HPDE6-E6E7 (cell line): Measurements from ENCODE around the gene SLC13A4.
"Not testable (repeated sequence)": the region's sequence is repeated elsewhere in the genome, so short reads cannot be mapped to it uniquely, and the experiment has no call there.

Experiments
- DNase-seq: peaks from one replicate; pipeline ENCODE4 v3.0.0; 2011; ENCODE audit warnings: missing footprints; ENCODE audit errors: extremely low spot score

Gene SLC13A4

DNA sequence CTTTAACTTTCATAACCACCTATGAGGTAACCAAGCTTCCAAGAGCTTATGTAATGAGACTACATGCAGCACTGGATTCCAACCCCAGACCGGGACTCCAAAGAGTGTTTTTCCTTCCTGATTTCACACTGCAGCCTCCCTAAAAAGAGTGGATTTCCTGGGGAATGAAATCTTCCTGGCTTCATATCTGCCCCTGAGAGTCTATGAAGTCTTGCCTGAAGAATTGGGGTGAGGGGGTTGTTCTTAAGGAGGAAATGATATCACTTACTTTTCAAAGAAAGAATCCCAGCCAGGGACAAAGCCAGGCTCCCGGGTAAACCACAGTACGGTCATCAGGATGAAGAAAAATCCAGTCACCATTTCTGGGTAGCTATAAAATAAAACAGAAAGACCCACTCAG, 35.9 kb downstream of the SLC13A4 start:
- no peak for DNase-seq

GRCh38 chr7:135690566-135690965, 37.4 kb downstream of the SLC13A4 start:
- no peak for DNase-seq

- DNase-seq, result no peak
These were observed 40.5 kb downstream of the SLC13A4 start for GRCh38 chr7:135687466-135687865.

DNA sequence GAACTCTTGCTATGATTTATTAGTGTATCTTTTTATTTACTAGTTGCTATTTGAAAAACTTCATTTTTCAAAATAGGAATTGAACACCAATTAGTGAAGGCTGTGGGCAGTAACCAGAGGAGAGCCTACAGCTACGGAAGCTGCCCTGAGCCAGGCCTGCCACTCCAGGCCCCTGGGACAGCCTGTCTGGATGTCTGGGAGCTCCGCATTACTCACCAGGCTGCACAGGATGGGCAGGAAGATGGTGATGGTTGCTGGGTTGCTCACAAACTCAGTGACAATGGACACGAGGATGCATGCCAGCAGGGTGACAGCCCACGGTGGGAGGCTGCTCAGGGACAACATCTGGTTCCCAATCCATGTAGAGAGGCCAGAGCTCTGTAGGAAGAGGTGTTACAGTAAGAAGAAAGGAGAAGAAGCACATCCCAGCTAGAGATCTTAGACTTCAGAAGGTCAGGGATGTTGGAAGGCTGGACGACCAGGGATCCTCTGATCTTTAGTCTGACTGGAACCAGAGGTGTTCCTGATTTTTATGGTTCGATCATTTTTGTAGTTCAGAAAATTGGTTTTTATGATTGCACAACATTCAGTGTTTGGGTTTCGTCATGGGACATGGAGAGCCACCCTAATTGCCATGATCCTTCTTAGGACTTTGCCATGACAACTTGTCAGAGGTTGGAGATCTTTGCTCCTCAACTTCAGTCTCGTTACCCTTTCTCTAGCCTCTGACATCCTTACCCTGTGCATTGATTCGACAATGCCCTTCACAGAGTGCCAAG, 42.5 kb downstream of the SLC13A4 start:
- DNase-seq, result no peak

GRCh38 chr7:135684699-135685098, 43.3 kb downstream of the SLC13A4 start:
- DNase-seq, result no peak

GRCh38 chr7:135684136-135684535, 43.9 kb downstream of the SLC13A4 start:
- DNase-seq, result no peak

DNA sequence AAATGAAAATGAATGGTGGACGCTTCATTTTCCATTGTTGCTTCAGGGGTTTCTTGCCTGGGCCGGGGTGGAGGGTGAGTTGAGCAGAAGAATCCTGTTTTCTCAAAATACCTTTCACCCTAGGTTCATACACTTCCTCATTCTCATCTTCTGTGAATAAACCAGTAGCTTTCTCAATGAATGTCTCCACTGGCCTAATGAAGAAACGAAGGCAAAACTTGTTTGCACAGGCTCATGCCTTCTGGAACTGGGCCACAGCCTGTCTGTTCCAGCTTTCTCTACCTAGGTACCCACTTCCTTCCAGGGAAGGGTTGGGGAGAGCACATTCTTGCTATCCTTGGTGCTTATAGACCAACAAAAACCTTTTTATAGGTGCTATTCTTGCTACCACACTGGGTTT, 44.4 kb downstream of the SLC13A4 start:
- DNase-seq, result peak; percentile 62

- no peak for DNase-seq
These were observed 45.8 kb downstream of the SLC13A4 start for GRCh38 chr7:135682191-135682590.

GRCh38 chr7:135681762-135682161, 46.2 kb downstream of the SLC13A4 start:
- no peak for DNase-seq

GRCh38 chr7:135678612-135679575, 49.1 kb downstream of the SLC13A4 start:
- peak; percentile 68 for DNase-seq

DNA sequence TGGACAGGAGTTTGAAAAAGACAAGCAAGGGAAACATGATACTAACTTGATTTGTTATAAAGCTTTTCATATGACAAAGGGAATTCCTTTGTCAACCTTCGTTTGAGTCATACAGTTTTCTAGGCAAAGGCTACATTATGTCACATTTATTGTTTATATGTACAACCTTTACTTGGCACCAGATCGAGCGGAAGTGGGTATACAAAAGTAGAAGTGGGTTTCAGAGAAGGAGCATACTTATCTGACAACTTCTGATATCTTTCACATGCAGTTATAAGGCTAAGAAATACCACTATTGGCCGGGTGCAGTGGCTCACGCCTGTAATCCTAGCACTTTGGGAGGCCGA, 54.7 kb downstream of the SLC13A4 start:
- DNase-seq, result no peak

GRCh38 chr7:135672560-135673359, 55.2 kb downstream of the SLC13A4 start:
- DNase-seq, result peak; percentile 61

- DNase-seq, result no peak
These were observed 57.8 kb downstream of the SLC13A4 start for GRCh38 chr7:135670179-135670578.

DNA sequence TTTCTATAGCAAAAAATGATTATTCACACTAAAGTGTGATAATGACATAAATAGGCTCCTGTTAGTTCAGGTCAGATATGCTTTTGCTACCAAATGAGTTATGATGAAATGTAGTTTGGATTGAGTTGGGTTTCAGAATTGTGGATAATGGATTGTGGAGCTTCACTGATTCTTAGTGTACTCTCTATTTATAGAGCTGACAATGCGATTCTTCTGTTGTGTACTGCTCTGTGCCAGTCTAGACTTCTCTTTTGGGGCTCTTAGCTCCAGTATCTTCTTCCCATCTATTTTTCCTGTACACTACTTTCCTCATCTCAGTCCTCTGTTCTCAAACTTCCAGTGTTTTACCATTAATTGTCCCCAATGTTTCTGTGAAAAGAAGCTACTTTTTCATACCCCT, 58.2 kb downstream of the SLC13A4 start:
- DNase-seq, result no peak

DNA sequence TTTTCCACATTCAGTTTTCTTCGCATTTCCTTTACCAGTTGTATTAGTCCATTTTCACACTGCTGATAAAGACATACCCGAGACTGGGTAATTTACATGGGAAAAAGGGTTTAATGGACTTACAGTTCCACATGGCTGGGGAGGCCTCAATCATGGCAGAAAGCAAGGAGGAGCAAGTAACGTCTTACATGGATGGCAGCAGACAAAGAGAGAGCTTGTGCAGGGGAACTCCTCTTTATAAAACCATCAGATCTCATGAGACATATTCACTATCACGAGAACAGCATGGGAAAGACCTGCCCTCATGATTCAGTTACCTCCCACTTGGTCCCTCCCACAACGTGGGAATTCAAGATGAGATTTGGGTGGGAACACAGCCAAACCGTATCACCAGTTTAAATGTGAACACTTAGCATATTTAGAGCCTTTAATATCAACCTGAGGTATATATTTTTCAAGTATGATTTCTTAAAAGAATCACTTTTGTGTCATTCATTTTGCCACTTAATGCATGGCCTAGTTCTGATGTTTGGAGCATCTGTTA, 59.1 kb downstream of the SLC13A4 start:
- not testable (repeated sequence) for DNase-seq

DNA sequence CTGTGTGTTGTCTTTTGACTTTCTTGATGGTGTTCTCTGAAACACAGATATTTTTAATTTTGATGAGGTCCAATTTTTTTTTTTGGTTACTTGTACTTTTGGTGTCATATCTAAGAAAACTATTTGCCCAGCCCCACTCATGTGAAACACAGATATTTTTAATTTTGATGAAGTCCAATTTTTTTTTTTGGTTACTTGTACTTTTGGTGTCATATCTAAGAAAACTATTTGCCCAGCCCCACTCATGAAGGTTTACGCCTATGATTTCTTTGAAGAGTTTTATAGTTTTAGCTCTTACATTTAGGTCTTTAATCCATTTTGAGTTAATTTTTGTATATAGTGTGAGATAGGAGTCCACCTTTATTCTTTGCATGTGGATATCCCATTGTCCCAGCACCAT, 60.4 kb downstream of the SLC13A4 start:
- not testable (repeated sequence) for DNase-seq

DNA sequence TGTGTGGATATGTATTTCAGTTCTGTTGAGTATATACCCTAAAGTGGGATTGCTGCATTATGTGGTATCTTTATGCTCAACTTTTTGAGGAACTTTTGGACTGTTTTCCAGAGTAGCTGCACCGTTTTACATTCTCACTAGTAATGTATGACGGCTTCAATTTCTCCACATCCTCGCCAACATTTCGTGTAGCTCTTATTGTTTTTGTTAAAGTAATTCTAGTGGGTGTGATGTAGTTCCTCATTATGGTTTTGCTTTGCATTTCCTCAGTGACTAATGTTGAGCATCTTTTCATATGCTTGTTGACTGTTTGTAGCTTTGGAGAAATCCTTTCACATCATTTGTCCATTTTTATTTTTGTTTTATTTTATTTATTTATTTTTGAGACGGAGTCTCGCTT, 61.1 kb downstream of the SLC13A4 start:
- DNase-seq, result no peak

GRCh38 chr7:135666156-135666555, 61.8 kb downstream of the SLC13A4 start:
- no peak for DNase-seq

- no peak for DNase-seq
These were observed 62.9 kb downstream of the SLC13A4 start for GRCh38 chr7:135665042-135665441.

DNA sequence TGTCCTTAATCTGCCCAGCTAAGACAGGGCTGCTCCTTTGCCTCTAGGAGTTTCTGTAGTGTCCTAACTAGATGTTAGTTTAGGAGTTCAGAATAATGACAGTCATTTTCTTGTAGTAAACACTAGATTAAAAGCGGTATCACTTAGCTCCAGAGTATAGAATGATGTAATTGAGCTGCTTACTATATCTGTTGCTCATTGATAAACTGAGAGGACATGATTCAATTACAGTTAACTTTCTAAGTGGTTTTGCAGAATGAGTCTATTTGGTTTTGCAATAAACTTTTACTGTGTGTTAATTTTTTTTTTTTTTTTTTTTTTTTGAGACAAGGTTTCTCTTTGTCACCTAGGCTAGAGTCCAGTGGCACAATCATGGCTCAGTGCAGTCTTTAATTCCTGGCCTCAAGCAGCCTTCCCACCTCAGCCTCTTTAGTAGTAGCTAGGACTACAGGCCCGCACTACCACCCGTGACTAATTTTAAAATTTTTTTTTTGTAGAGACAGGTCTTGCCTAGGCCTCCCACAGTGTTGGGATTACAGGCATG, 63.9 kb downstream of the SLC13A4 start:
- DNase-seq, result no peak

DNA sequence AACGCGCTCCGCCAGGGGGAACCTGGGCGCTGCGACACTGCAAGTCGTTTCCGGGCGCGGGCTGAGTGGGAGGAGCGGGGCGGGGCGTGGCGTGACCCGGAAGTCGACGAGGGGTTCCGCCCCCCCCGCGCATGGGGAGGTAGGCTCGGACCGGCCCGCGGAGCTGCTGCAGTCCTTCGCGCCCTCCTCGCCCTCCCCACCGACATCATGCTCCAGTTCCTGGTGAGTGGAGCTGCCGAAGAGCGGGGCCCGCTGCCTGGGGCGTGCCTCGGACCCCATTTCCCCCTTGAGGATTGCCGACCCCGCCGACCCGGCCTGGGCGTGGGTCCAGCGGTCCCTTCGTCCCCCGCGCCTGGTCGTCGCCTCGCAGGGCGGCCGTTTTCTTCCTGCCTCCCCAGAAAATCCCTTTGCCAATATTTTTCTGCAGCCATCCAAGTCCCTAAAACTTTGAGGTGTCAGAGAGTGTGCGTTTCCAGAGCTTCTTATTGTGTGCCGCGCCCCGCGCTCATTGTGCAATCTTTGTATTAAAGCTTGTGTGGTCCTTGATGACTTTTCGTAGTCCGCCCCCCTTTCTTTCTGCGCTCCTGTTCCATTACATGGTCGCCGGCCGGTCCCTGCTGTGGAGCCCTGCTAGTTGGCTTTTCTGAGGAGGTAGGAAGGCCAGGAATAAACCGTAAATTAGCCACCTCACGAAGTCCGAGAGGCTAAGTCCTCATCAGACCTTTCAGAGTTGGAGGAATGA, 65.4 kb downstream of the SLC13A4 start, which contains the start of gene STMP1:
STMP1 (plus strand) TSS at position 142 of the 742 bp plus-strand sequence.
- peak; percentile 84 for DNase-seq
